GM23338 (cell line): ENCODE results near the gene DPYD.

Experiments
- CREB1 ChIP-seq: fragments of 250-450 bp; sonication (Bioruptor Pico); IDR thresholded peaks from 2 replicates; pipeline ENCODE4 v1.5.0; 2020; ENCODE audit warnings: low read depth, mild to moderate bottlenecking, moderate library complexity
- CTCF ChIP-seq, 2 experiments: fragments of 200-600 bp in 1 of 2; sonication (generic) in 1 of 2; conservative IDR thresholded peaks; 2 replicates each; pipeline versions ENCODE4 v1.5.1 to v1.6.1; 2016 to 2017; ENCODE audit warnings: antibody characterized with exemption in 2 of 2, low read depth in 2 of 2, mild to moderate bottlenecking in 2 of 2, moderate library complexity in 1 of 2
- EZH2 ChIP-seq: fragments of 200-600 bp; sonication (generic); IDR thresholded peaks from one replicate; pipeline ENCODE4 v1.8.0; 2017; ENCODE audit warnings: antibody characterized with exemption, mild to moderate bottlenecking, low read depth; ENCODE audit not compliant: unreplicated experiment
- EZH2phosphoT487 ChIP-seq: fragments of 200-600 bp; sonication (generic); IDR thresholded peaks from one replicate; pipeline ENCODE4 v1.8.1; 2018; ENCODE audit warnings: antibody characterized with exemption; ENCODE audit not compliant: unreplicated experiment
- JUNB ChIP-seq: IDR thresholded peaks from one replicate; pipeline ENCODE4 v1.6.1; 2016; ENCODE audit warnings: antibody characterized with exemption; ENCODE audit not compliant: unreplicated experiment
- NANOG ChIP-seq: IDR thresholded peaks from 2 replicates; pipeline ENCODE4 v1.6.1; 2016; ENCODE audit warnings: antibody characterized with exemption, borderline replicate concordance
- POLR2AphosphoS5 ChIP-seq: IDR thresholded peaks from 2 replicates; pipeline ENCODE4 v1.6.1; 2016; ENCODE audit warnings: antibody characterized with exemption, low read depth
- REST ChIP-seq: IDR thresholded peaks from one replicate; pipeline ENCODE4 v1.6.1; 2018; ENCODE audit warnings: antibody characterized with exemption; ENCODE audit not compliant: unreplicated experiment
- STAT1 ChIP-seq: IDR thresholded peaks from one replicate; pipeline ENCODE4 v1.6.1; 2016; ENCODE audit warnings: antibody characterized with exemption; ENCODE audit not compliant: unreplicated experiment
- ZNF114 ChIP-seq: fragments of 250-450 bp; sonication (Bioruptor Pico); IDR thresholded peaks from 2 replicates; pipeline ENCODE4 v1.5.0; 2020; ENCODE audit warnings: mild to moderate bottlenecking, moderate library complexity
- ZNF331 ChIP-seq: fragments of 250-450 bp; sonication (Bioruptor Pico); IDR thresholded peaks from 2 replicates; pipeline ENCODE4 v1.5.0; 2020; ENCODE audit warnings: low read depth, mild to moderate bottlenecking, moderate library complexity
- TF ChIP-seq, protein P1 (sequence below): IDR thresholded peaks from 2 replicates; pipeline ENCODE4 v1.6.1; 2016; ENCODE audit warnings: antibody characterized with exemption

GRCh38 chr1:97383797-97384196 lies 537.0 kb downstream of the DPYD start:
- TF ChIP-seq CTCF (conservative IDR thresholded peaks at IDR 0.05; ENCODE audit: low read depth in 2 of 2): no peak
- TF ChIP-seq EZH2phosphoT487: no peak
- no peak for TF ChIP-seq POLR2AphosphoS5
- TF ChIP-seq JUNB: no peak
- no peak for TF ChIP-seq NANOG
- no peak for TF ChIP-seq CREB1 (CRISPR knock-in tag)
- TF ChIP-seq REST: no peak
- no peak for TF ChIP-seq EZH2
- TF ChIP-seq STAT1: no peak
- TF ChIP-seq ZNF331: no peak
- TF ChIP-seq ZNF114: no peak
- TF ChIP-seq, protein P1, sequence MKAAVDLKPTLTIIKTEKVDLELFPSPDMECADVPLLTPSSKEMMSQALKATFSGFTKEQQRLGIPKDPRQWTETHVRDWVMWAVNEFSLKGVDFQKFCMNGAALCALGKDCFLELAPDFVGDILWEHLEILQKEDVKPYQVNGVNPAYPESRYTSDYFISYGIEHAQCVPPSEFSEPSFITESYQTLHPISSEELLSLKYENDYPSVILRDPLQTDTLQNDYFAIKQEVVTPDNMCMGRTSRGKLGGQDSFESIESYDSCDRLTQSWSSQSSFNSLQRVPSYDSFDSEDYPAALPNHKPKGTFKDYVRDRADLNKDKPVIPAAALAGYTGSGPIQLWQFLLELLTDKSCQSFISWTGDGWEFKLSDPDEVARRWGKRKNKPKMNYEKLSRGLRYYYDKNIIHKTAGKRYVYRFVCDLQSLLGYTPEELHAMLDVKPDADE: no peak
